Caki2 (cell line): ENCODE results near the gene SEC23A. TPM values are rescaled to one million over a fixed set of nuclear protein-coding genes. Genes with fewer than 3 reads are reported as not detected.
"Not testable (repeated sequence)": the region's sequence is repeated elsewhere in the genome, so short reads cannot be mapped to it uniquely, and the experiment has no call there.

ENCODE experiments used
- DNase-seq: peaks from one replicate; pipeline ENCODE4 v3.0.0-alpha.2; 2015; ENCODE audit warnings: low read depth
- in situ Hi-C: cut with HindIII; loops from 2 replicates; pipeline ENCODE4 v1.10.0; 2016; ENCODE audit warnings: low sequenced_read_pairs, low pct_unique_long_range_greater_than_20kb, mixed read lengths
- total RNA-seq: library from RNA; depleted of rRNA; stranded (reverse); fragments of >200 nt; shearing (Covaris generic); gene quantifications from 2 replicates; pipeline ENCODE4 v1.2.3, GENCODE V29; 2014; ENCODE audit warnings: low replicate concordance

The SEC23A gene
- total RNA-seq, 1 experiment from 2014 or later, result 175 TPM

DNA sequence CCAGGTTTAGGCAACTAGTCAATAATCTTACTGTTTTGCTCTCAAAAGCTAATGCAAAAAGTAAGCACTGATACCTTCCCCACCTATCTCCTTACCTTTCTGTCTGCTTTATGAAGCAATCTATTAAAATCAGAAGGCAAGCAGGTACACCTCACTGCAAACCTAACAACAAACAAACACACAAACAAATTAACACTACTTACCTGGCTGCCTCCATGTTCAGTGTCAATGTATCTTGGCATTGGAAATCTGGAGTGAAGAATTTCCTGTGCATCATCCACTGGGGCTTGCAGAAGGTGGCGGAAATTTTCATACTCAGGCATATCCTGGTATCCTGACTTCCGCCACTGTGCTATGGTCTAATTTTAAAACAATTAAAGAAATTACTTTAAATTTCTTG lies 62.5 kb downstream of the SEC23A start:
- DNase-seq, result no peak
- in situ Hi-C loops, result no loop called here

DNA sequence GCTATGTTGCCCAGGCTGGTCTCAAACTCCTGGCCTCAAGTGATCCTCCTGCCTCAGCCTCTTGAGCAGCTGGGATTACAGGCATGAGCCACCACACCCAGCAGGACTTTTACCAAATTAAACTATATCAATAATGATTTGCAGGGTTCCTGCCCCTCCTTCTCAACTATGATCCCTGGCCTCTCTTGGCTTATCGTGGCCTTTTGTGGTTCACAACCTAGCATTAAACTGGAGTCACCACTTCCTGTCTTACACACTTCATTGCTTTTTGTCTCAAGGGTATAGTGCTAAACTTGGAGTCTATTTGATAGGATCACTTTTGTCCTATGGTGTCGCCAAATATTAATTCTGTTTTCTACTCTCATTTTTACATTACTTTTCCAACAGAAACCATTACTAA lies 64.5 kb downstream of the SEC23A start:
- in situ Hi-C loops, result no loop called here

DNA sequence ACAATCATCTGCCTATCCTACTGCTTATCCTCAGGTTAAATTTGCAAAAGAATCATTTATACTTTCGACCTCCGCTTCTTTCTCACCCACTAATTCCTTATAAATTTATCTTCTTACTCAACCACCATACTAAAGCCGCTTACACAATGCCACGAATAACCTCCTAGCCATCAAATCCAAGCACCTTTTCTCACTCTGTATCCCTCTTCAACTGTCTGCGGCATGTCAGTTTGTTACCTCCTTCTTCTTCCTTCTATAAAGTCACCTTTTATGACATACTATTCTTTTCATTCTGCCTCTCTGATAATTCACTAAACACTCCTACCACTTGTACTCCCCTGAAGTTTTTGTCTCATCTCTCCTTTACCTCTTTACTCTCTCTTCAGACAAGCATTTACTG lies 66.3 kb downstream of the SEC23A start:
- in situ Hi-C loops, result no loop called here
- DNase-seq, result no peak

More for the DNA sequence above, 64.5 kb downstream of the SEC23A start:
- DNase-seq, result no peak

DNA sequence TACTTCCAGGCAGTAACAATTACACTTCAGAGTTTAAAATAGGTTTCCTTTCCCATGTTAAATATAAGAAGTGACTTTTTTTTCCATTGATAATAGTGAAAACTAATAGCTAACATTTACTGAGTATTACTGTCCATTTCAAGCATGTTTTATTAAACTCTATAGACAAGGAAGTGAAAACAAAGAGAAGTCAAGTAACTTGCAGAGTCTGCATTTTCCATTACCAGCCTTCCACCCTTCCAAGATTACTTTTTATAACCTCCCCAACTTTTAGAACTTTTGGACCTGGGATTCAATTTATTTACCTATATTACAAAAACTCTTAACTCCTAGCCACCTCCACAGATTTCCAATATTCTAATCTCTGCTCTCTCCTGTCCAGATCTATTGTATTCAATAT lies 67.7 kb downstream of the SEC23A start:
- in situ Hi-C loops, result no loop called here
- no peak for DNase-seq

DNA sequence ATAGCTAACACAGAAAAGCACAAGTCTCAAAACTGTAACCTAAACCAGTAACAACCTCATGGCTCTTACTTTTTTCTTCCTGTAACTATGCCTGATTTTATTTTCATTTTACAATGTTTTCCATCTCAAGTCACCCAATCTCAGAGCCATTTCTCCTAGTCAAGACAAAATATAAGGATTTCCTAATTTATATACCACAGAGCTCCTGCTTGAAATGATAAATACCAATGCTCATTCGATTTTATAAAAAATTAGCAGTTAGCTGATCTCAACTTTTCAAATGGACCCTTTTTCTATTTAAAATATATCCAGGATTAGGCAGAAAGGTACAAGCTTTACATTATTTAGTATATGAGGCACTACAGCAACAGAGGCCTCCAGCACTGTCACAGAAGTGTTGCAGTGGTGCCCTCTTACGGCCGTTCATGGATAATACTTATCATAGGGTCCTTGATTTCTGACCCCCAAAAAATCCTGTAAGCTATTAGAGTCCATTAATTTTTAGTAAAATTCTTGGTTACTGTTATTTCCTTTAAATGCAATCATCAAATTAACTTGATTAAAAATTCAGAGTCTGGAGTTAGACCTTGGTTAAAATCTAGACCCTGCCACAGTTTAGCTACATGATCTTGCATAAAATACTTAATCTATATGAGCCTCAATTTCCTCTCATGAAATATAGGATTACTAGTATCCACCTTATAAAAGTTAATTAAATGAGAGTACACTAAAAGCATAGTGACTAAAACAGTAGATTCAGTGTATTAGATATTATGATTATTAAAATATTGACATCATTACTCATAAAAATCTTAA lies 68.3 kb downstream of the SEC23A start:
- in situ Hi-C loops, result no loop called here
- no peak for DNase-seq

DNA sequence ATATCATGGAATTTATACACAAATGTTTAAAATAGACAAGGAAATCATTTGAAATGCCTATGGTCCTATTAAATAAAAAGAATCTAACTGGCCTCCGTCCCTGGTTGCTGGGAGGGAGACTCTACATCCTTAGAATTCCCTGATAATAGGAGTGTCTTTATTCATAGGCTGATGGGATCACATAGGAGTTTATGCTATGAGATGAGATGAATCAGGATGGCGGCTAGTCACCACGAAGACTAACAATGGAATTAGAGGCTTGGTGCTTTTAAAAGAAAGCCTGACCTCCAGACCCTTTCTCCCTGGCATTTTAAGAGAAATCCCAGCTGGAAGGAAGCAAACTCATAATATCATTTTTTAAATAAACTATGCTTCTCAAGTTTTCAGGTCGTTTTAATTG lies 69.7 kb downstream of the SEC23A start:
- in situ Hi-C loops, result no loop called here
- no peak for DNase-seq

DNA sequence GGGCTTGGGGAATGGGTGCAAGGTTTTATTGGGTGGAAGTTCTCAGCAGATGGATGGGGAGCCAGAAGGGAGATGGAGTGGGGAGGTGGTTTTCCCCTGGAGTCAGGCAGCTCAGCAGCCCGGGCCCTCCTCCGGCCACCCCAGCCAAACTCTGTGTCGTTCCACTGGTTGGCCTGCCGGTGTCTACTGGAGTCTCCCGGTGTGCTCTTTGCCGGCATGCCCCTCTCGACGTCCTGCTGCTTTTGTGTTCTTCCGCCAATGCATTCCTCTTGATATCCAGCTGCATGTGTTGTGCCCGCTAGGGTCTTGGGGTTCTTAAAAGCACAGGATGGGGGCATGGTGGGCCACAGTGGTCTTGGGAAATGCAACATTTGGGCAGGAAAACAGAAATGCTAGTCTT lies 72.8 kb downstream of the SEC23A start:
- in situ Hi-C loops, result no loop called here
- no peak for DNase-seq

DNA sequence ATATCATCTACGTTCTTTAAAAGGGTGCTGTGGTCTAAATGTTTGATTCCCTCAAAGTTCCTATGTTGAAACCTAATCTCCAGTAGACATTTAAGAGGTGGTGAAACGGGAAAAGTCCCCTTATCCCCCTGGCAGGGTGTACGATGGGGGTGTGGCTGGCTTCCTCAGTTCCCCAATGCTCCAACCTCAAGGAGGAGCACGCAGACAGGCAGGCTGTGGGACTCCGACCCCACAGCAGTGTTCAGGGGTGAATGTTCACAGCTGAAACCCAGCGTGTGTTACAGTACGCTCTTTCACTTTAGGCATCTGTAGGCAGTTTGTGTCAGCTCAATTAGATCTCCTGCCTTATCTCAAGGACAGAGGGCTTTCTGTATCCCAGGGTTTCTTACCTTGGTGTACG lies 73.2 kb downstream of the SEC23A start:
- in situ Hi-C loops, result no loop called here
- no peak for DNase-seq

DNA sequence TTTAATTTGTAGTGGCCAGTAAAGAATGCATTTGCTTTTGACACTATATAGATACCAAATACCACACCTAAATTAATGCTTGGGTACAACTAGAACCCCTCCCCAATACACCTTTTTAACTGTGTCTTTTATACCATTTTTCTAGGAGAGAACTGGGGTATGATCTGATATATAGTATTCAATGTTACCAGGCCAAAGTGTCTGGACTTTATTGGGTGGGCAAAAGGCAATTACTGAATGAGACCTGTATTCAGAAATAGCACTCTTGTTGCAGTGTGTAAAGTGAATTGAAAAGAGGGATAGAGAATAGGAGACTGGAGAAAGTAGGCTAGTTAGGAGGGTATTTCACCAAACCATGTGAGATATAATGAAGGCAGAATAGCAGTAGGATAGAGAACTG lies 74.4 kb downstream of the SEC23A start:
- DNase-seq, result no peak
- in situ Hi-C loops, result no loop called here

DNA sequence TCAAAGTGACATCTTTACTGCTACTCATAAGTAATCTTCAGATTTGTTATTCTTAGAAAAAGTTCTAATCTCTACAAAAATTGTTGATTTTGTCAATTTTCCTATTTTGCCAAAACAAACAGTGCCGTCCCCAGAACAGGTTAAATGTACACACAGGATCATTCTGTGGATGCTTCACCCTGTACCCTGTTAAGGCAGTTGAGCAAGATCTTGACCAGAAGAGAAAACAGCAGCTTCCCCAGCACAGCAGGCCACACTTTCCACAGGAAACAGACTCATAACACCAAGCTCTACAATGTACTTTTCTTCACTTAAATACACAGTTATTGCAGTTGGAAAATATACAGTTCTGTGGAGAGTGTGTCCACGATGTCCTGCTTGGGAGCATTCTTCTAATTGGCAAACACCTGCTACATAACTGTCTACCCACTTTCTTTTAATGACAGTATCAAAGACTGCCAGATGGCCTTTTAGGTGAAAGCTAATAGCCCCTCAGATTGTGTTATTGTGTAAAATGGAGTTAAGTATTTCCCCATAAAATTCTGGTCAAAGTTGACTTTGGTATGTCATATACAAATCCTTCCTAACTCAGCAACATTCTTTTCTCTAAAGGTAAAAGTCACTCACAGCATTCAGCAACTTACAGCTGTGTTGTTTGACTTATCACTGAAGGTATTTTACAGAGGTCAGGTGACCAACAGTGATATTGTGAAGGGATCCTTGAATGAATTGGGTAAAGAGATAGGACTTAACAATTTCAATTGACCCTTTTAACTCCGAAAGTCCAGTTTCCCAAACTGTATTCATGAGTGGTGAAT lies 77.0 kb downstream of the SEC23A start:
- DNase-seq, result no peak
- in situ Hi-C loops, result no loop called here

DNA sequence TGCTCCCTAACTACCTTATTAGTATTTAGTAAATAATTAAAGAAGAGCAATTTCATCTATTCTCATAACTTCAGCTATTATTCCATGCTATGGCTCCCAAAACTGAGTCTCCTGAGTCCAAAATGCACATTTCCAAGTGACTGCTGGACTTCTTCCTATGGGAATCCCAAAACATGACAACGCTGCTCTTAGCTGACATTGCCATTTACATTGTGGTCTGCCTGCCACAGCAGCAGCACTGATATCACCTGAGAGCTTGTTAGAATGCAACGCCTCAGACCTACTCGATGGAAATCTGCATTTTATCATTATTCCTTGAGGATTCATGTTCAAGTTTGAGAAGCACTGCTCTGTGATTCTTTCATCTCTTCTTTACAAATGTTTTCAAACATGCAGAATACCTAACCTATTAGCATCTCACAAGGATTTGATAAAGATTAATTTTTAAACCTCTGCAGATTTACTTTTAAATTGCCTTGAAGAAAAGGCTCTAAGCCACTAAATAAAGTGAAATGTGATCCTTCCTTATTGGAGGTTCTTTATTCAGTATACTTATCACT lies 77.7 kb downstream of the SEC23A start:
- in situ Hi-C loops, result no loop called here
- DNase-seq, result no peak

DNA sequence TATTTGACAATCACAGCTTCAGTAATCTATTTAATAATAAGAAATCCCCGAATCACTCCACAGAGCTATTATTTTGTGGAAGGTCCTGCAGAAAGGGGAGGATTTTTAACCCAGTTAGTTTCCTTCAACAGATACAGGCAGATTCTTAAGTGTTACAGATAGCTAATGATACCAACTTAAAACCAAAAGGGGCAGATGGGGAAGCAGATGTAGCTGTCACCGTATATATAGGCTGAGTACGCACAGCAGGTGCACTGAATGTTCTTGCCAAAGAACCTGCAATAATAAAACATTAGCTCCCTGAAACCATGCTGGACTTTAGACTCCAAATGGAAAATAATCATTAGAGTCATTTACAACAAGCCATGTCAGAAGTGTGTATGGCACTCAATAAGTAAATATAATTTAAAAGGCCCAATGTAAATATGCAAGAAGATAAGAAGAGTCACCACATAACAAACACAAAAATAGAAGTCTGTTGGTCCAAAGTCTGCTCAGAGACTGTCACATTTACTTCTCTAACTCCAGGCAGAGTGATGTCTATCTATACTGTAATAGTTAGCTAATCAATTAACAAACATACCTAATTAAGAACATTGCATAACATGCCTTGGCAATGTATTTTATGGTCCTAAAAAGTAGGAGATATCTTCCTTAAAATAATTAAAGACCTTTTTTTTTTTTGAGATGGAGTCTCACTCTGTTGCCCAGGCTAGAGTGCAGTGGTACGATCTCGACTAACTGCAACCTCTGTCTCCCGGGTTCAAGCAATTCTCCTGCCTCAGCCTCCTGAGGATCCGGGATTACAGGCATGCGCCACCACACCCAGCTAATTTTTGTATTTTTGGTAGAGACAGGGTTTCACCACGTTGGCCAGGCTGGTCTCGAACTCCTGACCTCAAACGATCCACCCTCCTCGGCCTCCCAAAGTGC lies 78.8 kb downstream of the SEC23A start:
- DNase-seq, result no peak
- in situ Hi-C loops, result no loop called here

DNA sequence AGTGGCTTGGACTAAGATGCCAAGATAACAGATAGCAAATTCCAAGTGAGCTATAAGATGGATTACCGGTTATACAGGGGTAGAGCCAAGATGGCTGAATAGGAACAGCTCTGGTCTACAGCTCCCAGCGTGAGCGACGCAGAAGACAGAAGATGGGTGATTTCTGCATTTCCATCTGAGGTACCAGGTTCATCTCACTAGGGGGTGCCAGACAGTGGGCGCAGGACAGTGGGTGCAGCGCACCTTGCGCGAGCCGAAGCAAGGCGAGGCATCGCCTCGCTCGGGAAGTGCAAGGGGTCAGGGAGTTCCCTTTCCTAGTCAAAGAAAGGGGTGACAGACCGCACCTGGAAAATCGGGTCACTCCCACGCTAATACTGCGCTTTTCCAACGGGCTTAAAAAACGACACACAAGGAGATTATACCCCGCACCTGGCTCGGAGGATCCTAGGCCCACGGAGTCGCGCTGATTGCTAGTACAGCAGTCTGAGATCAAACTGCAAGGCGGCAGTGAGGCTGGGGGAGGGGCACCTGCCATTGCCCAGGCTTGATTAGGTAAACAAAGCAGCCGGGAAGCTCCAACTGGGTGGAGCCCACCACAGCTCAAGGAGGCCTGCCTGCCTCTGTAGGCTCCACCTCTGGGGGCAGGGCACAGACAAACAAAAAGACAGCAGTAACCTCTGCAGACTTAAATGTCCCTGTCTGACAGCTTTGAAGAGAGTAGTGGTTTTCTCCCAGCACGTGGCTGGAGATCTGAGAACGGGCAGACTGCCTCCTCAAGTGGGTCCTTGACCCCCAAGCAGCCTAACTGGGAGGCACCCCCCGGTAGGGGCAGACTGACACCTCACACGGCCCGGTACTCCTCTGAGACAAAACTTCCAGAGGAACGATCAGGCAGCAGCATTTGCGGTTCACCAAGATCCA lies 85.7 kb downstream of the SEC23A start:
- in situ Hi-C loops, DNase-seq: not testable (repeated sequence)

DNA sequence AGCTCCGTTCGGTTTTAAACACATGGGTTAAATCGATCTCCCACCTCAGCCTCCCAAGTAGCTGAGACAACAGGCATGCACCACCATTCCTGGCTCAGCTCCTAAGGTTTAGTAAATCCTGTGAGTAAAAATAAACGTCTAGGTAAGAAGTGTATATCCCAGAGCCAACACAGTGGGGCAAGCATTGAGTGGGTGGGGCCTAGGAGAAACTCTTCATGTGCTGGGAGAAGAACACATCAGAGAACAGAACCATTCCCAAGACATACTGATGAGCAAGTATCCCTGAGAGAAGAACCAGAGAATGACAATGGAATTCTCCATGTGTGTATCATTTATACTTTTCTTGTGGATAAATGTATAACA lies 86.3 kb downstream of the SEC23A start:
- in situ Hi-C loops, result no loop called here
- no peak for DNase-seq

DNA sequence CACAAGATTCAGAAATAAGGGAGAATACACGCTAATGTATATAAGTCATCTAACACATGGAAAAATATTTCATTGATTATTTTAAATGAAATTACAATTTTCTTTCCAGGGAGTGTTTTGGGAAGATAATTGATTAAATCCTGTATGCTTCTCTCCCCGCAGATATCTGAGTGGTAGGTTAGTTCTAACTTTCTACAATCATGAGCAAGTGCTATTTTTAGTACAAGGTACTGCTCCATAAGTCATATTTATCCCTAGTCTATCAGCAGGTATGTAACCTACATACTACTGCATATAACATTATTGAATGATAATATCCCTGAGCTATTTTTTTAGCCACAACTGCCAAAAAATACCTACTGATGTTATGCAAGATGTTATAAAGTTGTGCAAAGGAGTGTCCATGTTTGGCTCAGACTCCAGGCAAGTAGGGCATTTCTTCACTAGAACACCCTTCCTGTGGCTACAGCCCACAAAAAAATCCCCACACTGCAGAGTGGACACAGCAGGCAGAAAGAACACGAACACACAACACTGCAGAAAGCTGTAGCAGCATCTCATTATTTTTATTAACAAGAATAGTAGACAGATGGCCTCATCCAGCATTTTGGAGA lies 87.0 kb downstream of the SEC23A start:
- in situ Hi-C loops, result no loop called here
- no peak for DNase-seq

DNA sequence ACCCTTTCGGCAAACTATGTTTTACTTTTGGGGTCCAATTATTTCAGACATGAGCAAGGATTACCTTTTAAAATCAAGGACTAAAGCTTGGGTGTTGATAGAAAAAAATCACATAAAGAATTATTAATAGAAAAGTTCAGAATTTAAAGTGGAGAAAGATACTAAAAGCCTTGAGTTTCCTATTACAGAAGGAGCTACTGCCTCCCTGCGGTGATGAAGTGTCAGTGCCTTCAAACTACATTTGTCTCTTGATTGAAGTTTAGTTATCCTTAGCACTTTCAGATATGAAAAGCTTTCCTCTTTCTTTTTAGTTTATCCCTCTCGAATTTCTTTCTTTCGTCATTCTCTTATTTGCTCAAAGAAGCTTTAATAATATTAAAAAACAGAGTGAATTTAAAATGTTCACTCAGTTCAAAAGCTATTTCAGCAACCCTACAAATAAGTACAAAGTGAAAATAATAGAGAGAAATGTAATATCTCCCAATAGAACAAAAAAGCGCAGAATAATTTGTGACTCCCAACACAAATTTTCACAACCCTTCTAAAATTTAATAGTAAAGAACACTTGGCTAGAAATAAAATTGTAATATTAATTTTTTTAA lies 87.6 kb downstream of the SEC23A start:
- in situ Hi-C loops, result no loop called here
- peak; percentile 10 for DNase-seq

DNA sequence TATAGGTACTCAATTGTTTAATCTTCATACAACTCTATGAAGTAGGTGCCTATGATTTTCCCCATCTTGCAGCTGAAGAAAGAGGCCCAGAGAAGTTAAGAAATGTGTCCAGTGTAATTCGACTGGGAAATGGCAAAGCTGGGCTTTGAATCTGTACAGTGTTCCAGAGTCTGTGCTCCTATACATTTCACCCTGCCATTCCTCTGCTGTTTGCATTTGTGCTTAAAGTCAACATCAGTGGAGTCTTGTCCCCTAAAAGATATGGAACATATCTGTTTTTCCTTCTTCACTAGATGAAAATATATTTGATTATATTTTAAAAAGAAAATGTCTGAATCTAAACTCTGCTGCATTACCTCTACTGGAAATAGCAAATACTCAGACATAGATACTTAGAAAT lies 88.6 kb downstream of the SEC23A start:
- in situ Hi-C loops, result no loop called here
- DNase-seq, result no peak
